ENCODE results near the gene RPL37A. TPM values are rescaled to one million over a fixed set of nuclear protein-coding genes. Genes with fewer than 3 reads are reported as not detected.

RPL37A gene
- total RNA-seq, 4 donors from 2014 or later: 366 to 1,381 (median 655) TPM

Other genes with a start within 250 kb of the RPL37A start
- under 1 TPM in 1 of 4 donors, not detected in 3; 0.35 TPM for gene MARCHF4, start 126.4 kb upstream of the RPL37A start, total RNA-seq
- 10 to 100 TPM; 27.3 to 76.7 (median 34.4) TPM for gene SMARCAL1, start 86.4 kb upstream of the RPL37A start, total RNA-seq
- 10 to 100 TPM; 24.8 to 51.9 (median 44.6) TPM for gene IGFBP2, start 134.6 kb downstream of the RPL37A start, total RNA-seq
- gene IGFBP5, start 196.7 kb downstream of the RPL37A start, total RNA-seq: 100 to 1,000 TPM in 1 of 4 donors, 10 to 100 TPM in 3; 41.5 to 183 (median 75.0) TPM